ENCODE results near the gene UGT2B10.

DNA sequence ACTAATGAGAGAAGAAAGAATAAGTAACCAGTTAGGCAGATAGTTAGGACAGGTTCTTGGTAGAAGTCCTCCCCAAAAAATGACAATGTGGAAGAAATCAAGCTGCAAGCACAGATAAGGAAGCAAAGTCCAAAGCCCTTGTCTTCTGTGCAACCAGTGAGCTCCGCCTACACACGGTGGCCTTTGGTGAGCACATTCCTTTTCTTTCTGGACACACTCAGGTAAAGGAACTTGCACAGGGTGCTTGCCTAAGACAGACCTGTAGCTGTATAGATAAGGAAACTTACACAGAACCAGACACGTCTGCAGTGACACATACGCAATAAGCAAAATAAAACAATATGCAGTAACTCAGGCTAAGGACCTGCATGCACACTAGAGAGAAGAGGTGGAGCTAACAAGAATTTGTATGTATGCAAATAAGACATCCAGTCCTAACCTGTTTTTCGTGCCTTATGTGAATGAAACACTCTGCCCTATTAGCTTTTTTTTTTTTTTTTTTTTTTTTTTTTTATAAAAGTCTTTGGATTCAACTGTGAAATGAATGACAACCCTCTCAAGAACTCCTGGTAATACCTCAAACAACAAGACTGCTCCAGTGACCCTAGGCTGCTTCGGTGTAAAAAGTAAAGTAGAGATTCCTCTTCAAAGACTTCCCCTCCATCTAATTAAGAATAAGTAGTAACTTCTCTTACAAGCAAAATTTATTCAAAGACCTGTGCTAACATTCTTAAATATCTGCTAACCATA, 48.8 kb downstream of the UGT2B10 start:
- no peak for TF ChIP-seq CTCF (conservative IDR thresholded peaks at IDR 0.05; ENCODE audit: low read length)
- no peak for TF ChIP-seq EZH2phosphoT487 (IDR thresholded peaks at IDR 0.05; ENCODE audit: borderline replicate concordance)

Data from Loucy (cell line).